SU-DHL-6 (cell line): ENCODE measurements around the gene AMBP.

Experiments used
- H2AFZ ChIP-seq: fragments of 200-600 bp; sonication (generic); 2 replicates; pipeline ENCODE4 v1.6.1; 2014; ENCODE audit warnings: low read depth, mild to moderate bottlenecking, moderate library complexity, mixed read lengths, antibody characterized with exemption, low read length; ENCODE audit not compliant: severe bottlenecking
- H3F3A ChIP-seq: fragments of 200-600 bp; shearing (Covaris generic); 2 replicates; pipeline ENCODE4 v1.6.0; 2016; ENCODE audit warnings: antibody characterized with exemption, mild to moderate bottlenecking; ENCODE audit not compliant: insufficient read depth
- H3K27ac ChIP-seq: fragments of 200-600 bp; sonication (generic); 2 replicates; pipeline ENCODE4 v1.5.1; 2016; ENCODE audit warnings: low read depth, mild to moderate bottlenecking, low read length, moderate library complexity, mixed read lengths
- H3K27me3 ChIP-seq: fragments of 200-600 bp; sonication (generic), shearing (Covaris generic); 2 replicates; pipeline ENCODE4 v1.6.0; 2014; ENCODE audit warnings: mild to moderate bottlenecking, low read length
- H3K36me3 ChIP-seq: fragments of 200-600 bp; sonication (generic); 2 replicates; pipeline ENCODE4 v1.6.1; 2014; ENCODE audit warnings: mild to moderate bottlenecking, low read length, mixed read lengths
- H3K4me2 ChIP-seq: fragments of 300-600, 200-600 bp; shearing (Covaris generic), sonication (generic); 2 replicates; pipeline ENCODE4 v1.6.0; 2014; ENCODE audit warnings: low read length, low read depth, mild to moderate bottlenecking; ENCODE audit not compliant: poor library complexity, severe bottlenecking
- H3K4me3 ChIP-seq: fragments of 200-600 bp; sonication (generic); 2 replicates; pipeline ENCODE4 v1.5.1; 2014; ENCODE audit warnings: antibody characterized with exemption, low read length, mild to moderate bottlenecking, mixed read lengths; ENCODE audit not compliant: insufficient read depth, poor library complexity, severe bottlenecking
- H3K79me2 ChIP-seq: fragments of 200-600 bp; sonication (generic); 2 replicates; pipeline ENCODE4 v1.6.1; 2014; ENCODE audit warnings: mild to moderate bottlenecking, low read length, moderate library complexity; ENCODE audit not compliant: insufficient read depth
- H3K9ac ChIP-seq: fragments of 200-600 bp; sonication (generic); 2 replicates; pipeline ENCODE4 v1.7.0; 2014; ENCODE audit warnings: mild to moderate bottlenecking, low read length
- H3K9me2 ChIP-seq: fragments of 200-600 bp; sonication (generic); replicated peaks from 2 replicates; pipeline ENCODE4 v1.6.1; 2014; ENCODE audit warnings: low read length; ENCODE audit not compliant: insufficient read depth
- H3K9me3 ChIP-seq: fragments of 200-600 bp; sonication (generic); 2 replicates; pipeline ENCODE4 v1.6.1; 2014; ENCODE audit warnings: low read length, mixed read lengths; ENCODE audit not compliant: insufficient read depth
- H4K20me1 ChIP-seq: fragments of 200-600 bp; sonication (generic); 2 replicates; pipeline ENCODE4 v1.6.1; 2014; ENCODE audit warnings: low read depth, mild to moderate bottlenecking, antibody characterized with exemption, low read length, moderate library complexity, mixed read lengths
- EZH2phosphoT487 ChIP-seq: fragments of 200-600 bp; sonication (generic), shearing (Covaris generic); conservative IDR thresholded peaks from 2 replicates; pipeline ENCODE4 v1.6.1; 2018; ENCODE audit warnings: mild to moderate bottlenecking, antibody characterized with exemption, low read length, moderate library complexity, mixed read lengths
- TF ChIP-seq, protein P1 (sequence below): fragments of 200-600 bp; sonication (generic); IDR thresholded peaks from one replicate; pipeline ENCODE4 v1.5.1; 2017; ENCODE audit warnings: antibody characterized with exemption, mild to moderate bottlenecking, low read length, moderate library complexity; ENCODE audit not compliant: insufficient read depth, poor library complexity, severe bottlenecking

AMBP gene

DNA sequence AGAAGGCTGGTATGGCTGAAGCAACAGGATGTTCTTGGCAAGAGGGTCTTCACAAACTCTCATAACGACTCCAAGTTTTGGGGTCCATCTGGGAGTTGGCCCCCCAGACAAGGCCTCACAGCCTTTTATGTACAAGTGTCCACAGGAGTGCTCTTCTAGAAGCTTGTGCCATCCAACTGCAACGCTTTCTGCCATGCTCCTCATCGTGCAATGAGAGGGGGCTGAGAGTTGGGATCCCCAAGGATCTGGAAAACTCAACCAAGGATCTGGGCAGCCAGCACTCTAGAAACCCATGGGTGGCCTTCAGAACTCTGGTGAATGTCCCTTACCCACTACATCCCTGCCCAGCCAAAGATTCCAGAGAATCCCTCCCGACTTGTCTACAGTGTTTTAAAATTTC lies 8.5 kb upstream of the AMBP start:
- H3K4me3 ChIP-seq, result no peak overlapping the region
- no peaks in the 10 kb centered on the region for H3K9me3 ChIP-seq
- H3K9me2 ChIP-seq, result no peaks in the 10 kb centered on the region
- no peaks in the 10 kb centered on the region for H3K27me3 ChIP-seq
- no peaks in the 10 kb centered on the region for H3K79me2 ChIP-seq
- TF ChIP-seq, protein P1, sequence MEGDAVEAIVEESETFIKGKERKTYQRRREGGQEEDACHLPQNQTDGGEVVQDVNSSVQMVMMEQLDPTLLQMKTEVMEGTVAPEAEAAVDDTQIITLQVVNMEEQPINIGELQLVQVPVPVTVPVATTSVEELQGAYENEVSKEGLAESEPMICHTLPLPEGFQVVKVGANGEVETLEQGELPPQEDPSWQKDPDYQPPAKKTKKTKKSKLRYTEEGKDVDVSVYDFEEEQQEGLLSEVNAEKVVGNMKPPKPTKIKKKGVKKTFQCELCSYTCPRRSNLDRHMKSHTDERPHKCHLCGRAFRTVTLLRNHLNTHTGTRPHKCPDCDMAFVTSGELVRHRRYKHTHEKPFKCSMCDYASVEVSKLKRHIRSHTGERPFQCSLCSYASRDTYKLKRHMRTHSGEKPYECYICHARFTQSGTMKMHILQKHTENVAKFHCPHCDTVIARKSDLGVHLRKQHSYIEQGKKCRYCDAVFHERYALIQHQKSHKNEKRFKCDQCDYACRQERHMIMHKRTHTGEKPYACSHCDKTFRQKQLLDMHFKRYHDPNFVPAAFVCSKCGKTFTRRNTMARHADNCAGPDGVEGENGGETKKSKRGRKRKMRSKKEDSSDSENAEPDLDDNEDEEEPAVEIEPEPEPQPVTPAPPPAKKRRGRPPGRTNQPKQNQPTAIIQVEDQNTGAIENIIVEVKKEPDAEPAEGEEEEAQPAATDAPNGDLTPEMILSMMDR, result no peak
- TF ChIP-seq EZH2phosphoT487, result no peak
- no peak overlapping the region for H3K27ac ChIP-seq
- no peaks in the 10 kb centered on the region for H4K20me1 ChIP-seq
- H2AFZ ChIP-seq, result no peak overlapping the region
- H3F3A ChIP-seq, result no peaks in the 10 kb centered on the region
- H3K36me3 ChIP-seq, result no peaks in the 10 kb centered on the region
- no peak overlapping the region for H3K4me2 ChIP-seq
- no peak overlapping the region for H3K9ac ChIP-seq

DNA sequence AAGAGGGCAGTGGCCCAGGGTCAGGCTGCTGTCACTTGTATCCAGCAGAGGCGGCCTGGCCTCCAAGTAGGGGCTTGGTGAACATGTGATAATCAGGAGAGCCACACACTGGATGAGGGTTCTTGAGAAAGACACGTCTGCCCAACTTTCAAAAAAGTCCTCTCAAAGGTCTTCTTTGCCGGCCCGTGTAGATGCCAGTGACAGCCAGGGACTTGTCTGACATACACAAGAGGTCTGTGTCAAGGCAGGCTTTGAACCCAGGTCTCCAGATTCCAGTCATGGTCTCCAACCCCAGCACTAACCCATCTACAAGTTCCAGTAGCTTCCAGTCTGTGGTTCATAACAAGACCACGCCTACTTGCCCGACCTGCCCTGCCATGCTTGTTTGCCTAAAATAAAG lies 7.9 kb upstream of the AMBP start:
- no peak overlapping the region for H3K27ac ChIP-seq

DNA sequence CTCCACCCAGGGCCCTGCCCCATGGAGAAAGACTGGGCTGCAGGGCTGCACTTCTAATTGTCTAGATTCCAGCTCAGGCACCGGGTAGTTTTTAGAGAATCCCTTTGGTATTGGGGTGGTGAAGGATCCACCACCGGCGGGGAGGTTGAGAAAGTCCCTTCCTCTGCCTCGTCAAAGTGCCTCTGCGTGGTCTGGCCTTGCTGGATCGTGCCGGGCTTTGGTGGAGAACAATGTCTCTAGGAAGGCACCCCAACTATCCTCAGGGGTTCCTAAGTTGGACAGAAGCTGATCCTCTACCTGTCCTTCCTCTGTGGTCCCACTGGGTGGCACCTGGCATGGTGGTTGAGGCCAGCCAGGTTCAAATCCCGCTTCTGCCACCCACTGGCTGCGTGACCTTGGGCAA lies 7.3 kb upstream of the AMBP start:
- Histone ChIP-seq H2AFZ (no peak overlapping the region), H3K4me3 (no peak overlapping the region), H3F3A (no peaks in the 10 kb centered on the region), H3K4me2 (no peak overlapping the region), H3K79me2 (no peaks in the 10 kb centered on the region), H3K9ac (no peak overlapping the region), H3K9me2 (no peaks in the 10 kb centered on the region), H3K27ac (no peak overlapping the region), H3K36me3 (no peaks in the 10 kb centered on the region), H4K20me1 (no peaks in the 10 kb centered on the region), H3K9me3 (no peaks in the 10 kb centered on the region), H3K27me3 (no peaks in the 10 kb centered on the region)
- TF ChIP-seq, protein P1, result no peak
- no peak for TF ChIP-seq EZH2phosphoT487

More for the DNA sequence above, 7.9 kb upstream of the AMBP start:
- Histone ChIP-seq H2AFZ (no peak overlapping the region), H3K36me3 (no peaks in the 10 kb centered on the region), H3K4me2 (no peak overlapping the region), H3K79me2 (no peaks in the 10 kb centered on the region), H4K20me1 (no peaks in the 10 kb centered on the region), H3K9ac (no peak overlapping the region), H3K4me3 (no peak overlapping the region), H3F3A (no peaks in the 10 kb centered on the region), H3K27me3 (no peaks in the 10 kb centered on the region), H3K9me2 (no peaks in the 10 kb centered on the region), H3K9me3 (no peaks in the 10 kb centered on the region)
- no peak for TF ChIP-seq EZH2phosphoT487
- TF ChIP-seq, protein P1, result no peak
